ENCODE measurements around the gene TMEM9B.
A peak's percentile ranks its signal among the peaks of the same experiment; 100 is the strongest.

TMEM9B gene

GRCh38 chr11:8928981-8929615 is 35.1 kb downstream of the TMEM9B start:
- DNase-seq, result no peak

GRCh38 chr11:8928205-8928604 is 36.0 kb downstream of the TMEM9B start:
- DNase-seq, result no peak

- no peak for DNase-seq
Measured at GRCh38 chr11:8927233-8927632, 37.0 kb downstream of the TMEM9B start.

- no peak for DNase-seq
Measured at GRCh38 chr11:8926236-8926635, 38.0 kb downstream of the TMEM9B start.

- no peak for DNase-seq
Measured at GRCh38 chr11:8925711-8926110, 38.5 kb downstream of the TMEM9B start.

- DNase-seq, result no peak
Measured at GRCh38 chr11:8922691-8923090, 41.6 kb downstream of the TMEM9B start.

GRCh38 chr11:8917157-8917825 is 47.0 kb downstream of the TMEM9B start:
- DNase-seq, result no peak

- DNase-seq, result no peak
Measured at GRCh38 chr11:8914661-8915018, 49.6 kb downstream of the TMEM9B start.

- DNase-seq, result peak; percentile 8
Measured at GRCh38 chr11:8913961-8914660, 50.1 kb downstream of the TMEM9B start.

- peak; percentile 96 for DNase-seq
Measured at GRCh38 chr11:8911029-8911823, 53.0 kb downstream of the TMEM9B start, which contains the start of gene AKIP1. TSS of gene AKIP1 (plus strand) at chr11:8911189. CDS start at chr11:8911450, 261 bp downstream.

- no peak for DNase-seq
Measured at GRCh38 chr11:8910649-8911026, 53.6 kb downstream of the TMEM9B start.

GRCh38 chr11:8908099-8908498 is 56.1 kb downstream of the TMEM9B start:
- no peak for DNase-seq

GRCh38 chr11:8907116-8907515 is 57.1 kb downstream of the TMEM9B start:
- DNase-seq, result no peak

GRCh38 chr11:8905528-8906165 is 58.6 kb downstream of the TMEM9B start:
- no peak for DNase-seq

- no peak for DNase-seq
Measured at GRCh38 chr11:8899119-8899753, 65.0 kb downstream of the TMEM9B start.

All from NCI-H526 treated with DMSO at 0.1 percent for 48 hours (cell line).